HG03196 (cell line): ENCODE results near the gene OR5T3.
"Not testable (repeated sequence)": the region's sequence is repeated elsewhere in the genome, so short reads cannot be mapped to it uniquely, and the experiment has no call there.

ENCODE experiments used
- ATAC-seq: cut with Tn5 transposase; IDR thresholded peaks from one replicate; pipeline ENCODE4 v1.9.1; 2021; ENCODE audit not compliant: unreplicated experiment

Gene OR5T3

GRCh38 chr11:56251954-56252353 lies at the start of gene OR5T3:
TSS of gene OR5T3 (plus strand) at chr11:56252254. CDS start at chr11:56252254, 0 bp downstream.
- ATAC-seq: no peak

GRCh38 chr11:56207790-56208189 lies 44.3 kb upstream of the OR5T3 start:
- ATAC-seq: no peak

- no peak for ATAC-seq
Observed at GRCh38 chr11:56214537-56214936, 37.5 kb upstream of the OR5T3 start.

- ATAC-seq: not testable (repeated sequence)
Observed at GRCh38 chr11:56219735-56220134, 32.3 kb upstream of the OR5T3 start.

DNA sequence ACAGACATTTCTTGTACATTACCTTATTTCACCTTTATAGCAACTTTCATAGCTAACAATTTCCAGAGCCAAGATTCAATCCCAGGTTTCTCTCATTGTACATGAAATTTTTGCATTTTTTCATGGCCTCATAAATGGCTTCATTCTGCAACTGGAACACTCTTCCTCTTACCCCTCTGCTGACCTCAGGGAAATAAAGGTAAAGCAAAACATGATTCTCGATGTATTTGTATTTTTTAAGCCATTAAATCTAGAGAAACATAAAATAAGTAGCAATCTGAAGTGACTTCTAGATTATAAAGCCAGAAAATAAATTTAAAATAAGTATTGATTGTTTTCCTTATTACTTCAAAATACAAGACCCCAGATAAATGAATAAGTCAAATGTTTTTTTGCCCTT lies 17.9 kb upstream of the OR5T3 start, which contains the start of gene OR5T2:
TSS of gene OR5T2 (minus strand) at position 101 of the 400 bp plus-strand sequence. CDS start 1,193 bp downstream, outside the sequence.
- no peak for ATAC-seq

DNA sequence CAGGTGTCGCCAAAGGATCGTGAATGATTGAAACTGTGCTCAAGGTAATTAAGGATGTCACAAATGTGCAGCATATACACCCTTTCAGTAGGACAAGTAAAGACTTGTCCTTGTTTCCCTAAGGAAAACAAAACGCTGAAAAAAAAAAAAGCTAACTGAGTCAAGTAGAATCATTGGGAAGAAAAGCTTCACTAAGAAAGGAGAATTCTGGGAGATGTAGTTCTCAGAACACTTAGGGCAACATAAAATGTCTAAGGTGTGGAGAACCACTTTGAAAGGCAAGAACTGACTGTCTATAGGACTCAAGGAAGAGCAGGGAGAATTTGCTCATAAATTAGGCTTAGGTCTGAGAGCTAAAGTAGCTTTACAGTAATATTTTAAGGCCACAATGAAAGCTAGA lies 19.0 kb downstream of the OR5T3 start:
- no peak for ATAC-seq

DNA sequence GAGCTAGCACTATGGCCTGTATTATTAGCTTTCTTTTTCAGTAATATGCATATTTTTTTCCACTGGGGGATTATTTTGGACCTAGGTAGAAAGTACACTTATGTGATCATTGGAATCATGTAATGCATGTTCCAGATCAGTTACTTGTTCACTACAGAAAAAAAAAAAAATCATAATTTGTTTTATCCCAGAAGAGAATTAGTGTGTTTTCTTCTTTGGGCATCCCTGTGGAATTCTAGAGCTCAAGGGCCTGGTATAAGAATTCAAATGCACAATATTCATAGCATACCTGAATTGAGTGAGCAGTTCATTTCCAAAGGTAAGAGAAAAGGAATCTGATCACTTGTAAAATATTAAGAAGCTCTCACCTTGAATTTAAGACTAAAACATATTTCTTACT lies 21.8 kb downstream of the OR5T3 start, which contains the start of gene OR5T1:
TSS of gene OR5T1 (plus strand) at position 301 of the 400 bp plus-strand sequence. CDS start 1,485 bp downstream, outside the sequence.
- no peak for ATAC-seq

GRCh38 chr11:56292154-56292553 lies 40.1 kb downstream of the OR5T3 start, which contains the start of gene OR8H1:
TSS of gene OR8H1 (minus strand) at chr11:56292254. CDS start at chr11:56291062, 1,192 bp downstream.
- no peak for ATAC-seq

DNA sequence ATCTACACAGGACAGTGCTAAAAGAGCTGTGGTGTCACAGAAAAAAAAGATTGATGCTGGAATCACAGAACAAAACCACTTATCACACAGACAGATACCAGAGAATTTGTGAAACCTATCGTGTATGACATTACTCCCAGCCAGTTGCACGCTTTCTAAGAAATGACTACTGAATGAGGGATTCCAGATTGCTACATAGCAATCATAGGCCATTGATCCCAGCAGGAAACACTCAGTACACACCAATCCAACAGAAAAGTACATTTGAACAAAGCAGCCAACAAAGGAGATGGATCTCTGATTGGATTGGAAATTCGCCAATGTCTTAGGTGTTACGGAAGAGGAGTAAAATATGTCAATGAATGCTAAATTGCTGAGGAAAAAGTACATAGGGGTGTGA lies 44.8 kb downstream of the OR5T3 start:
- no peak for ATAC-seq
